Muscle of back (tissue), 13 donors: ENCODE data around the gene EFS. TPM values are rescaled to one million over a fixed set of nuclear protein-coding genes. Genes with fewer than 3 reads are reported as not detected.

Experiments
- DNase-seq, 3 donors: peaks; one replicate each; pipeline versions ENCODE4 v3.0.0 to v3.0.0-alpha.2; 2013
- long read RNA-seq, 9 donors: transcript quantifications; one replicate each; lab custom pipeline, GENCODE V29; 2026
- polyA plus RNA-seq, 10 donors: library from polyadenylated mRNA; unstranded; fragments of 120-200 nt; gene quantifications; one replicate each; pipeline ENCODE4 v1.2.1, GENCODE V29; 2013; ENCODE audit not compliant: insufficient read length in 10 of 10

The EFS gene, protein sequence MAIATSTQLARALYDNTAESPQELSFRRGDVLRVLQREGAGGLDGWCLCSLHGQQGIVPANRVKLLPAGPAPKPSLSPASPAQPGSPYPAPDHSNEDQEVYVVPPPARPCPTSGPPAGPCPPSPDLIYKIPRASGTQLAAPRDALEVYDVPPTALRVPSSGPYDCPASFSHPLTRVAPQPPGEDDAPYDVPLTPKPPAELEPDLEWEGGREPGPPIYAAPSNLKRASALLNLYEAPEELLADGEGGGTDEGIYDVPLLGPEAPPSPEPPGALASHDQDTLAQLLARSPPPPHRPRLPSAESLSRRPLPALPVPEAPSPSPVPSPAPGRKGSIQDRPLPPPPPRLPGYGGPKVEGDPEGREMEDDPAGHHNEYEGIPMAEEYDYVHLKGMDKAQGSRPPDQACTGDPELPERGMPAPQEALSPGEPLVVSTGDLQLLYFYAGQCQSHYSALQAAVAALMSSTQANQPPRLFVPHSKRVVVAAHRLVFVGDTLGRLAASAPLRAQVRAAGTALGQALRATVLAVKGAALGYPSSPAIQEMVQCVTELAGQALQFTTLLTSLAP
- polyA plus RNA-seq, result 10 to 100 TPM; 36.1 to 52.0 (median 41.6) TPM
- long read RNA-seq, donor 1, partial matches to known transcripts, result 45 of 50 reads
- long read RNA-seq, donor 1, other reads (novel, unspliced or antisense), result 0 of 50 reads
- long read RNA-seq, donor 2, transcript EFS-201 (6 exons, 3,118 nt), result major isoform, 5 of 23 reads
- long read RNA-seq, donor 2, partial matches to known transcripts, result 18 of 23 reads
- long read RNA-seq, donor 2, other reads (novel, unspliced or antisense), result 0 of 23 reads
- long read RNA-seq, donor 3, result 0 reads
- long read RNA-seq, donor 4, partial matches to known transcripts, result 34 of 39 reads
- long read RNA-seq, donor 4, other reads (novel, unspliced or antisense), result 0 of 39 reads
- long read RNA-seq, donor 5, partial matches to known transcripts, result 41 of 43 reads
- long read RNA-seq, donor 5, other reads (novel, unspliced or antisense), result 0 of 43 reads
- long read RNA-seq, donor 6, partial matches to known transcripts, result 44 of 49 reads
- long read RNA-seq, donor 6, other reads (novel, unspliced or antisense), result 0 of 49 reads
- long read RNA-seq, donor 7, partial matches to known transcripts, result 21 of 25 reads
- long read RNA-seq, donor 7, other reads (novel, unspliced or antisense), result 0 of 25 reads
- long read RNA-seq, donor 8, partial matches to known transcripts, result 0 of 2 reads
- long read RNA-seq, donor 8, other reads (novel, unspliced or antisense), result 0 of 2 reads
- long read RNA-seq, donor 9, result 0 reads

GRCh38 chr14:23365036-23365731 is at the start of gene EFS:
EFS (minus strand) TSS chr14:23365172; CDS start chr14:23365025, 147 bp downstream.
- DNase-seq, result peak; percentile 58 to 92 (median 81)

GRCh38 chr14:23414254-23414653 is 49.3 kb upstream of the EFS start:
- no peak for DNase-seq

DNA sequence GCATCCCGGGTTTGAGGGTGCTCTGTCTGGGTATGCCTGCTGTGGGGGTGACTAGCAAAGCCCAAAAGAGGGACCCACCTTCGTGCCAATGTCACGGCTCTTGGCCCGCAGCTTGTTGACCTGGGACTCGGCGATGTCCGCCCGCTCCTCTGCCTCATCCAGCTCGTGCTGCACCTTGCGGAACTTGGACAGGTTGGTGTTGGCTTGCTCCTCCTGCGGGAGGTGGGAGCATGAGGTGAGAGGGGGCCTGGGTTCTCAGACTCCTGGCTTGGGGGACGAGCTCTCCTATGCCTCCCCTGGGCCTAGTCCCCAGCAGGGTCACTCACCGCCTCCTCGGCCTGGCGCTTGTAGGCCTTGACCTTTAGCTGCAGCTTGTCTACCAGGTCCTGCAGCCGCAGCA is 48.7 kb upstream of the EFS start:
- no peak for DNase-seq

DNA sequence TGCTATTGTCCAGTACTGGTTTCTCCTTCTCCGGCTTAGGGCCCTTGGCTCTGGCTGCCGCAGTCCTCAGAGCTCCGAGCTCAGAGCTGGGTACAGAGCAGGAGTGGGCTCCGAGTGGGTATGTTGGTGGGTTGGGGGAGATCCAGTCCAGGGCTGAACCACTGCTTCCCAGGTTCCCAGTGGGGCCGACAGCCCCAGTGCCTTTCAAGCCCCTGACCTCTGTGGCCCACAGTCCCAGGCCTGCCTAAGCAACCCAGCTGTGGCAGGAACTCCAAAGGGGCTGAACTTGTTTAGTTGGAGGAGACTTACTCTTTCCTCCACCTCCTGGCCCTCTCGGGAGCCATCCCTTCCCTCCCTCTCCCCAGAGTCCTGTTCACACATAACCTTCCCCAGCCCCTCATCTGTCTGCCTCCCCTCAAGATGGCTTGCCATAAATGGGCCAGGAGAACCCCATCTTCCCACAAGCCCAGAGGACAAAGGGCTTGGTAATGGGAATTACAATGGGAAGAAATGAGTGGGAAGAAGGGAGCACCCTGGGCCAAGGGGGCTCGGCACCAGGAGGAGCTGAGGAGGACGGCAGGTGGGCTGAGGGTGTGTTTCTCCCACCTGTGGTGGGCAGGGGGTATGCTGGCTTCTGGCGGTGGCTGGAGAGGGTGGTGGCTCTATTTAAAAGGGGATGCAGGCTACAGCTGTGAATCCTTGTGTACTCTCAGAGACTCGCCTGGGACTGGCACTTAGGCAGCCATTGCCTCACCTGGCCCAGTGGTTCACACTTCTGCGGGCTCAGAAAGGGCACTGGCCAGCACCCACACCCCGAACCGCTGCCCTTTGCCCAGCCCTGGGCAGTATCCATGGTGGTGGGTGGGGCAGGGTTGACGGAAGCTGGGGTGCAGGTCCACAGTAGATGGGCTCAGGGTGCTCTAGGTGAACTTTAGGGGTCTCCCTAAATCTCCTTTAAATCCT is 46.9 kb upstream of the EFS start:
- no peak for DNase-seq

- no peak for DNase-seq
Measured at GRCh38 chr14:23409966-23410635, 45.1 kb upstream of the EFS start.

DNA sequence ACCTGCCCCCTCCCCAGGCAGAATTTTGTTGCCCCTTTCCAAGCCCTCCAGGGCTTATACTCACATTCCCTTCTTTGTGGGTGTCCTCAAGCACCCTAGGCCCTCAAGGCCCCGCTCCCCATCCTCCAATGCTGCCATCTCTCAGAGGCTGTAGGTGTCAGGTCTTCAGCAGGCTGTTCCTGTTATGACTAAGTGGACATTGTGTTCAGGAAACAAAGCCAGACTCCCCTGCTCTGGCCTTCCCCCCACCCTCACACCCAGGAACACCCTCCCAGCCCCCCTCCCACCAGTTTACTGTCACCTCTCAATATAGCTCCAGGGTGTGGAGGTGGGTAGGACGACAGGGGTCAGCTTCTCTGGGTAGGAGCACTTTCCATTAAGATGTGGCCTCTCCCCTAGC is 44.5 kb upstream of the EFS start:
- no peak for DNase-seq

- no peak for DNase-seq
Measured at GRCh38 chr14:23408307-23408630, 43.3 kb upstream of the EFS start.

- DNase-seq, result no peak
Measured at GRCh38 chr14:23407516-23408306, 42.7 kb upstream of the EFS start, which contains the start of gene MYH6. MYH6 (minus strand) TSS chr14:23408273; CDS start chr14:23407223, 1,050 bp downstream.

DNA sequence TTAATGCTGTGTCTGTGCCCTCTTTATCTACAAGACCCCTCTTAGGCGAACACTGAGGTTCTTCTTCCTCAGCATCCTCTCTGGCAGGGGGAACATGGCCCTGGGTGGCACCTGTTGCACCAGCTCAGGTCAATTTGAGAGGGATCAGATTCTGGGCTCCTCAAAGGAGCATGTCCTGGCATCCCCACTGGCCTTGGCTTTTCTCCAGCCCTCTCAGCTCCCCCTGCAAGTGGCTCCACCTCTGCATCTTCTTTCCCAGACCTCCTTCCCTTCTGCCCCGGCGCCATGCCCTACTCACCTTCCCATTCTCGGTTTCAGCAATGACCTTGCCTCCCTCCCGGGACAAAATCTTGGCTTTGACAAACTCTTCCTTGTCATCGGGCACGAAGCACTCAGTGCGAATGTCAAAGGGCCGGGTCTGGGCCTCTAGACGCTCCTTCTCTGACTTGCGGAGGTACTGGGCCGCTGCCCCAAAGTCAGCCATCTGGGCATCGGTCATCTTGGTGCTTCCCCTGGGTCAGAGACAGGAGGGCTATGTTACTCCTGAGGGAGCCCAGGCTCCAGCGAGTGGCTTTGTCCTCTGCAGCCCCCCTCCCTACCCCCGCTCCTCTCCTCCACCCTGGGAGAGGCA is 41.9 kb upstream of the EFS start:
- no peak for DNase-seq

- no peak for DNase-seq
Measured at GRCh38 chr14:23406244-23406643, 41.3 kb upstream of the EFS start.

GRCh38 chr14:23405516-23406025 is 40.6 kb upstream of the EFS start:
- no peak for DNase-seq

DNA sequence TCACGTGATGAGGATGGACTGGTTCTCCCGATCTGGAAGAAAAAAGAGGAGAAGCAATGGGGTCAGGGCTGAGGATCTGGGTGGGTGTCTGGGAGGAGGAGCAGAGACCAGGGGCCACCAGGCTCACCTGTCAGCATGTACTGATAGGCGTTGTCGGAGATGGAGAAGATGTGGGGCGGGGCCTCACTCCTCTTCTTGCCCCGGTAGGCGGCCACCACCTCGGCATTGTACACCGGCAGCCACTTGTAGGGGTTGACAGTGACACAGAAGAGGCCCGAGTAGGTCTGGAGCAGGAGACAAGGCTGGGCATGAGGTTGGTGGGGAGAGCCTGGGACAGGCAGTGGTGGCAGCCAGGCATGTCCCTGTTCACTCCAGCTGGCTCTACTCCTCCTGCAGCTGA is 40.1 kb upstream of the EFS start:
- no peak for DNase-seq

GRCh38 chr14:23404331-23404900 is 39.4 kb upstream of the EFS start:
- DNase-seq, result no peak

- DNase-seq, result no peak
Measured at GRCh38 chr14:23403908-23404307, 38.9 kb upstream of the EFS start.

GRCh38 chr14:23403139-23403438 is 38.1 kb upstream of the EFS start:
- DNase-seq, result no peak

DNA sequence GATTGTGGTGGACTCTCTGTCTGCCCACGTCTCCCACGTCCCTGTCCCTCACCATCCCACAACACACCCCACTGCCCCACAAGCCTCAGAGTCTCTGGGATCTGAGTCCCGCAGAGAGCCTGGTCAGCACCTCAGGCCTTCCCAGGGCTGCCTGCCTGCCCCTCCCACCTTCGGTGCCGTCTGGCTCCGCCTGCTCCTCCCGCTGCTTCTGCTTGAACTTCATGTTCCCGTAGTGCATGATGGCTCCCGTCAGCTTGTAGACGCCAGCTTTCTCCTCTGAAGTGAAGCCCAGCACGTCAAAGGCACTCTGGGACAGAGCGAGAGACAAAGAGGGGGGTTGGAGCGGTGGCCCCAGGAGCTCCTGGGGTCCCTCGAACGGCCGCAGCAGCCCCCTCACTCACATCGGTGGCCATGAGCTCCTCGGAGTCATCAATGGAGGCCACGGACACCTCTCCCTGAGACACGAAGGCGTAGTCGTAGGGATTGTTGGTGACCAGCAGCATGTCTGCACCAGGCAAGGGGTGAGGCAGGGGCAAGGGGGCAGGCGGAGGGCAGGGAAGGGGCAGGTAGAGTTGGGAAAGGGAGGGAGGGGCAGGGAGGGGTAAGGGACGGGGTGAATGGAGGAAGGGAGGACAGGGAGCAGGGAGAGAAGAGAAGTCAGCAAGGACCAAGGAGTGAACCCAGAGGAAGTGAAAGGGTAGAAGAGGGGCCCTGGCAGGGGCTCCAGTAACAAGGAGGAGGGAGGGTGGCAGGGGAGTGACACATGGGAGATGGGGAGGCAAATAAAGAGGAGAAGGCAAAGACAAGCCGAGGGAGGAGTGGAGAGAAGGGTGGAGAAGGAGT is 37.5 kb upstream of the EFS start:
- no peak for DNase-seq

DNA sequence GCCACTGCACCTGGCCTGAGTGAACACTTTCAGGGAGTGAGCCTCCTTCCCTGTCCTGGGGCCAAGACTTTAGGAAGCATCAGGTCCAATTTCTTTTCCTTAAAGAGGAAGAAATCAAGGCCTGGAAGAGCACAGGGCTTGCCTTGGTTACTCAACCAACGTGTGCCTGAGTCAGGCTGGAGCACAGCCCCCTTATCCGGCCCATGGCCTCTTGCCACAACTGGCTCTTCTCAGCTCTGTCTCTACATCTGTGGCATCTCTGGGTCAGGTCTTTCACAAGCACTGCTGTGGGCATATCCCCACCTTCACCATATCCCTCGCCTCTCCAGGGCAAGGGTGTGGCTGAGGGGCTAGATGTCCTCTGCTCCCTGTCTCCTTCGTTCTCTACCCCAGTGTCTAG is 36.3 kb upstream of the EFS start:
- DNase-seq, result no peak
